ENCODE data around the gene NFATC4.

- TF ChIP-seq CTCF (IDR thresholded peaks at IDR 0.05) (no peak), POLR2A (IDR thresholded peaks at IDR 0.05) (no peak), EP300 (IDR thresholded peaks at IDR 0.05) (no peak)
These were observed 13.5 kb downstream of the NFATC4 start for GRCh38 chr14:24381363-24382063.

Data from tibial nerve (tissue), 4 donors.